Ectodermal cell (in vitro differentiated cells): ENCODE measurements around the gene LPIN1.

ENCODE experiments used
- H3K27ac ChIP-seq: 2 replicates; pipeline ENCODE4 v1.7.0; 2013; ENCODE audit warnings: mild to moderate bottlenecking, low read depth, low read length; ENCODE audit not compliant: insufficient read depth, poor library complexity, severe bottlenecking
- H3K27me3 ChIP-seq: 2 replicates; pipeline ENCODE4 v1.7.0; 2013; ENCODE audit warnings: mild to moderate bottlenecking, low read length; ENCODE audit not compliant: insufficient read depth, control insufficient read depth, poor library complexity, severe bottlenecking
- H3K36me3 ChIP-seq: one replicate; pipeline ENCODE4 v1.7.0; 2013; ENCODE audit warnings: low read length; ENCODE audit not compliant: control insufficient read depth, insufficient read depth
- H3K4me1 ChIP-seq: one replicate; pipeline ENCODE4 v1.7.0; 2013; ENCODE audit warnings: low read length; ENCODE audit not compliant: control insufficient read depth, insufficient read depth
- H3K4me3 ChIP-seq: 2 replicates; pipeline ENCODE4 v1.7.0; 2013; ENCODE audit warnings: low read depth, low read length, control low read depth; ENCODE audit not compliant: insufficient read depth
- H3K9me3 ChIP-seq: 2 replicates; pipeline ENCODE4 v1.7.0; 2013; ENCODE audit warnings: mild to moderate bottlenecking, low read length, moderate library complexity; ENCODE audit not compliant: control insufficient read depth
- WGBS, 2 experiments: methylation state at CpG; one replicate each; pipeline ENCODE4 v1.1.7; 2013; ENCODE audit warnings: missing lambda C conversion rate in 2 of 2; 5-methylcytosine and 5-hydroxymethylcytosine counted together

The LPIN1 gene

GRCh38 chr2:11705063-11705462 lies 41.4 kb upstream of the LPIN1 start:
- WGBS, 2 experiments, result 95% methylated on average over 4 of the region's 4 CpGs
- no peak overlapping the region for H3K4me3 ChIP-seq
- H3K9me3 ChIP-seq, result no peaks in the 10 kb centered on the region
- no peaks in the 10 kb centered on the region for H3K36me3 ChIP-seq
- no peak overlapping the region for H3K27ac ChIP-seq
- H3K4me1 ChIP-seq, result no peaks in the 10 kb centered on the region
- no peaks in the 10 kb centered on the region for H3K27me3 ChIP-seq

DNA sequence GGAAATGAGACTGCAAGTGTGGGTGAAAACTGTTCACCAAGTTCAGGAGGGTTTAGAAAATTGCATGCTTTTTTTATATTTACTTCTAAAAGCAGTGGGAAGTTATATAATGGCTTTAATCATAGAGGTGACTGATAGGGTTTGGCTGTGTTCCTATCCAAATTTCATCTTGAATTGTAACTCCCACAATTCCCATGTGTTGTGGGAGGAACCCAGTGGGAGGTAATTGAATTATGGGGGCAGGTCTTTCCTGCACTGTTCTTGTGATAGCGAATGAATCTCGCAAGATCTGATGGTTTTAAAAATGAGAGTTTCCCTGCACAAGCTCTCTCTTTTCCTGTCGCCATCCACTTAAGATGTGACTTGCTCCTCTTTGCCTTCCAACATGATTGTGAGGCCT lies 40.7 kb upstream of the LPIN1 start:
- Histone ChIP-seq H3K27me3 (no peaks in the 10 kb centered on the region), H3K9me3 (no peaks in the 10 kb centered on the region), H3K4me1 (no peaks in the 10 kb centered on the region), H3K36me3 (no peaks in the 10 kb centered on the region), H3K27ac (no peak overlapping the region), H3K4me3 (no peak overlapping the region)
- WGBS, 2 experiments, result 93 to 94% methylated on average over 3 of the region's 3 CpGs

- H3K9me3 ChIP-seq, result no peaks in the 10 kb centered on the region
- H3K27me3 ChIP-seq, result no peaks in the 10 kb centered on the region
- no peak overlapping the region for H3K27ac ChIP-seq
- H3K36me3 ChIP-seq, result no peaks in the 10 kb centered on the region
- H3K4me3 ChIP-seq, result no peak overlapping the region
- H3K4me1 ChIP-seq, result no peaks in the 10 kb centered on the region
- 87 to 89% methylated on average over 3 of the region's 3 CpGs for WGBS, 2 experiments
These were observed 38.3 kb upstream of the LPIN1 start for GRCh38 chr2:11708106-11708505.

- no peak overlapping the region for H3K27ac ChIP-seq
- no peaks in the 10 kb centered on the region for H3K27me3 ChIP-seq
- H3K9me3 ChIP-seq, result no peaks in the 10 kb centered on the region
- no peaks in the 10 kb centered on the region for H3K36me3 ChIP-seq
- 91 to 94% methylated on average over 8 of the region's 8 CpGs for WGBS, 2 experiments
- H3K4me1 ChIP-seq, result peaks cover 5% of the 10 kb centered on the region
- H3K4me3 ChIP-seq, result no peak overlapping the region
These were observed 37.1 kb upstream of the LPIN1 start for GRCh38 chr2:11709293-11709692.

DNA sequence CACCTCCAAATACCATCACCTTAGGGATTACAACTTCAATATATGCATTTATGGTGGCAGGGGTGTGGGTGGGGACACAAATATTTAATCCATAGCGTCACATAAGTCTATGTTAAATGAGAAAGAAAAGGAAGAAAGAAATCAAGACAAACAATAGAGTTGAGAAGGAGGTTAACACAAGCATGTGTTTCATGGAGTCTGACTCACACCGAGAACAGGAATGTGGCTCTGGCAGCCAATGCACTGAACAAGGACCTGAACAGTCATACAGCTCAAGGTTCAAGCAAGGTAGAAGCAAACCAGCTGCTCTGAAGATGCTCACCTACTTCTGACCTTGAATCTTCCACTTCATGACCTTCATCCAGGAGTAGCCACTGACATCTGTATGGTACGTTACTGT lies 36.2 kb upstream of the LPIN1 start:
- H3K27me3 ChIP-seq, result no peaks in the 10 kb centered on the region
- WGBS, 2 experiments, result 89 to 97% methylated on average over 3 of the region's 3 CpGs
- H3K9me3 ChIP-seq, result no peaks in the 10 kb centered on the region
- H3K4me1 ChIP-seq, result peaks cover 7% of the 10 kb centered on the region
- no peak overlapping the region for H3K27ac ChIP-seq
- no peak overlapping the region for H3K4me3 ChIP-seq
- no peaks in the 10 kb centered on the region for H3K36me3 ChIP-seq

DNA sequence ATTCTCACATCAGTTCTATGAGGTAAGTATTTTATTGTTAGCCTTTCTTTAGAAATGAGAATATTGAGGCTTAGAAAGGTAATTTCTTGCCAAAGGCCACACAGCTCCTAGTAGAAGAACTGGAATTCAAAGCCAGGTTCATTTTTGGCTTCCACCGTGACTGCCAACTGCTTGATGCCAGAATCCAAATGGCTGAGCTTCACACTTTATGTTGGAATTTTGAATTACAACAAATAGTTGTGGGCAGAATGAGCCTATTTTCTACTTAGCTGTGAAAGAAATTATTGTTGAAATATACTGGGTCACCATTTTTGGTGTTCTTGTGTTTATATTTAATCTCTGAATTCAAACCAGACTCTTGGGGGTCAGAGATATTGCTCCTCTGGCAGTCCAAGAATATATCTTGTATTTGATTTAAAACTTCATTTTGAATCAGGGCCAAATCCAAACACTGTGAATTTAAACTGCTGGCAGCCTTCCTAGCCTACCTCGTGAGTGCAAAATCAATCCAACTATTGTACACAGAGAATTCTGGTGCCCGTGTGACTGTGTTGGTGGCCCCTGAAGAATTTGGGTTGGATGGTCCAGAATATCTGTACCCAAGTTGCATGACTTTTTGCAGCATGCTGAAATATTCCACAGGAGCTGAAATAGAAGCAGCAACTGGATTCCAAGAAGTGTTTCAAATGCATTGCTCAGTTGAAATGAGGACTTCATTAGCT lies 35.6 kb upstream of the LPIN1 start:
- no peak overlapping the region for H3K27ac ChIP-seq
- H3K36me3 ChIP-seq, result no peaks in the 10 kb centered on the region
- WGBS, 2 experiments, result 92% methylated on average over 3 of the region's 3 CpGs
- H3K27me3 ChIP-seq, result no peaks in the 10 kb centered on the region
- H3K4me1 ChIP-seq, result peaks cover 7% of the 10 kb centered on the region
- no peak overlapping the region for H3K4me3 ChIP-seq
- H3K9me3 ChIP-seq, result no peaks in the 10 kb centered on the region

DNA sequence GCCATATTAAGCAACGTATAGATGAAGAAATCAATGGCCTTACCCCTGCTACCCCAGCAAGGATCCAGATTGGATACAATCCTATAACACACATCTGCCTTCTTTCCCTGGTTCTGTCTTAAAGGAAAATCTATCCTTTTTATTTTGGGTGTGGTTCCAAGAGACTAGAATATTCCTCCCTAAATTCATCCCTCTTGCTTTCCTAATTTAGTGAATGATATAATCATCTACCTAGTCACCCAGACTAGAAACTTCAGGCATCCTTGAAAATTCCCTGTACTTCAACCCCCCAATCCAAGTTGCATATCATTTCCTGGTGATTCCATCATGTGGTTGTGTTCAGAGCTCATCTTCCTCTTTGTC lies 35.1 kb upstream of the LPIN1 start:
- peaks cover 7% of the 10 kb centered on the region for H3K4me1 ChIP-seq
- no peak overlapping the region for H3K27ac ChIP-seq
- no peaks in the 10 kb centered on the region for H3K9me3 ChIP-seq
- H3K36me3 ChIP-seq, result no peaks in the 10 kb centered on the region
- no peak overlapping the region for H3K4me3 ChIP-seq
- 95 to 100% methylated on average over 1 of the region's 1 CpG for WGBS, 2 experiments
- no peaks in the 10 kb centered on the region for H3K27me3 ChIP-seq

GRCh38 chr2:11711751-11712150 lies 34.7 kb upstream of the LPIN1 start:
- Histone ChIP-seq H3K27ac (no peak overlapping the region), H3K9me3 (no peaks in the 10 kb centered on the region), H3K27me3 (no peaks in the 10 kb centered on the region), H3K4me3 (no peak overlapping the region), H3K36me3 (no peaks in the 10 kb centered on the region), H3K4me1 (peaks cover 7% of the 10 kb centered on the region)
- WGBS, 2 experiments, result 83% methylated on average over 8 of the region's 8 CpGs

- Histone ChIP-seq H3K27me3 (no peaks in the 10 kb centered on the region), H3K9me3 (no peaks in the 10 kb centered on the region), H3K4me1 (peaks cover 7% of the 10 kb centered on the region), H3K36me3 (no peaks in the 10 kb centered on the region), H3K27ac (no peak overlapping the region), H3K4me3 (no peak overlapping the region)
- 92 to 96% methylated on average over 2 of the region's 2 CpGs for WGBS, 2 experiments
These were observed 33.6 kb upstream of the LPIN1 start for GRCh38 chr2:11712866-11713265.

DNA sequence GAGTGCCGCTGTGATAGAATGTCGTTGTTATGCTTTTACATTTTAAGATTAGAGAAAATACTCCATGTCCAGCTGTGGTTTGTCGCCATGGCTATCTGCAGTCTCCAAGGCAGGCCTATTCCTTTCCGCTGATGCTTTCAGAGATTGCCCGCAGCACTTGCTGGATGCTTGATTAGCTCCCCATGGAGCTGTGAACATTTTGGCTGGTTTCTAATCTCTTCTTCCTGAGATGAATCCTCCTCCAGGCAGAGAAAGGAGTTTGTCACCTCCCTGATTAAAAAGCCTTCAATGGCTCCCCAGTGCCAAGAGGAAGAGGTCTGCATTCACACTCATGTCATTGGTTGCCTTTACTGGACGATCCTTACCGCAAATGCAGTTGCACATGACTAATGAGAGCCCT lies 32.6 kb upstream of the LPIN1 start:
- H3K4me3 ChIP-seq, result no peak overlapping the region
- H3K27ac ChIP-seq, result no peak overlapping the region
- H3K4me1 ChIP-seq, result peaks cover 7% of the 10 kb centered on the region
- WGBS, 2 experiments, result 81 to 86% methylated on average over 7 of the region's 7 CpGs
- H3K9me3 ChIP-seq, result no peaks in the 10 kb centered on the region
- H3K36me3 ChIP-seq, result no peaks in the 10 kb centered on the region
- H3K27me3 ChIP-seq, result no peaks in the 10 kb centered on the region
